Body of pancreas (tissue), 4 donors: ENCODE data around the gene NLRP1. TPM values are rescaled to one million over a fixed set of nuclear protein-coding genes. Genes with fewer than 3 reads are reported as not detected.

Source experiments
- ATAC-seq: fragments of 150-250 bp; one replicate; pipeline ENCODE4 v1.9.1; 2016
- DNase-seq, 4 donors: peaks; one replicate each; pipeline ENCODE4 v3.0.0-alpha.2; 2019
- H3K27ac ChIP-seq, 4 donors: fragments of 200-600 bp; sonication (generic); 1 replicate in 3 of 4; 2 replicates in 1 of 4; pipeline versions ENCODE4 v1.5.1 to v1.6.1; 2016 to 2019; ENCODE audit warnings: mild to moderate bottlenecking in 1 of 4, mixed read lengths in 1 of 4, moderate library complexity in 1 of 4
- H3K27me3 ChIP-seq, 2 donors: fragments of 200-600 bp; sonication (generic); one replicate each; pipeline ENCODE4 v1.6.0; 2016; ENCODE audit warnings: mild to moderate bottlenecking in 1 of 2
- H3K36me3 ChIP-seq, 2 donors: fragments of 200-600 bp; sonication (generic); replicated peaks in 1 of 2; 2 replicates each; pipeline ENCODE4 v1.5.1; 2016; ENCODE audit warnings: low read depth in 2 of 2; ENCODE audit not compliant: insufficient read depth in 1 of 2
- H3K4me1 ChIP-seq: fragments of 200-600 bp; sonication (generic); one replicate; pipeline ENCODE4 v1.6.0; 2016
- H3K4me3 ChIP-seq, 2 donors: fragments of 200-600 bp; sonication (generic); 1 replicate in 1 of 2; 2 replicates in 1 of 2; pipeline ENCODE4 v1.5.1; 2016 to 2019
- H3K9me3 ChIP-seq, 3 donors: fragments of 200-600 bp; sonication (generic); 1 replicate in 2 of 3; 2 replicates in 1 of 3; pipeline ENCODE4 v1.5.1; 2016
- CTCF ChIP-seq, 7 experiments: fragments of 450-650 bp in 4 of 7; fragments of 200-600 bp in 3 of 7; sonication (generic) in 3 of 7; IDR thresholded peaks; one replicate each; pipeline ENCODE4 v1.5.1; 2016 to 2019; ENCODE audit warnings: antibody characterized with exemption in 7 of 7
- POLR2A ChIP-seq, 3 donors: fragments of 450-650 bp; IDR thresholded peaks; one replicate each; pipeline ENCODE4 v1.6.1; 2016; ENCODE audit warnings: antibody characterized with exemption in 3 of 3, mild to moderate bottlenecking in 2 of 3
- WGBS, 2 donors: methylation state at CpG; one replicate each; pipeline ENCODE4 v1.1.5; 2017; 5-methylcytosine and 5-hydroxymethylcytosine counted together
- intact Hi-C: fragments of 100-400 bp; cut with DNase I; formaldehyde crosslinking; loops from one replicate; pipeline ENCODE4 v1.15.1; 2023
- total RNA-seq, 2 donors: library from RNA; depleted of rRNA; stranded (reverse); fragments of >200 nt; gene quantifications; one replicate each; pipeline ENCODE4 v1.1.0, GENCODE V29; 2016

NLRP1 gene
- total RNA-seq, 2 donors from 2014 or later = 8.9 to 14.3 TPM

DNA sequence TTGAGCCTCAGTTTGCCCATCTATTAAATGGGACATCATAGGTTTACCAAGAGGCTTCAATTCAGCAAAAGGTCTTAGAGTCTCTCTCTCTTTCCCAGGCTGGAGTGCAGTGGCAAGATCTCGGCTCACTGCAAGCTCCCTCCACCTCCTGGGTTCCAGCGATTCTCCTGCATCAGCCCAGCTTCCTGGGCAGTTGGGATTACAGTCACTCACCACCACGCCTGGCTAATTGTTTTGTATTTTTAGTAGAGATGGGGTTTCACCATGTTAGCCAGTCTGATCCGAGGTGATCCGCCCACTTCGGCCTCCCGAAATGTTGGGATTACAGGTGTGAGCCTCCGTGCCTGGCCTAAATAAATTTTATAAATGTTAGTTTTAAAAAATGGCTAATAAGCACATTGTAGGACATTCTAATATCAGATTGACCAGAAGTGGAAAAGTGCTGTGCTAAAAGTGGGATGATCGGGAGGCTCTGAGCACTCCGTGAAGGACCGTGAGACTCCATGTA is 1.0 kb upstream of the NLRP1 start:
- H3K4me3 ChIP-seq = no peak overlapping the region
- 58 to 63% methylated on average over 10 to 11 of the region's 11 CpGs for WGBS, 2 donors
- H3K4me1 ChIP-seq = no peaks in the 10 kb centered on the region
- intact Hi-C loops = no loop called here
- H3K27me3 ChIP-seq = no peaks in the 10 kb centered on the region
- H3K36me3 ChIP-seq = no peaks in the 10 kb centered on the region
- ATAC-seq = no peak
- no peak for TF ChIP-seq CTCF (IDR thresholded peaks at IDR 0.05)
- peak overlapping the region in 1 of 4 donors; percentile 59 for H3K27ac ChIP-seq
- no peaks in the 10 kb centered on the region for H3K9me3 ChIP-seq
- no peak for DNase-seq

GRCh38 chr17:5583426-5584382 is 605 bp downstream of the NLRP1 start:
- TF ChIP-seq CTCF (IDR thresholded peaks at IDR 0.05) (no peak), POLR2A (IDR thresholded peaks at IDR 0.05) (no peak)
- 62 to 67% methylated on average over 13 to 21 of the region's 21 CpGs for WGBS, 2 donors

GRCh38 chr17:5582209-5583185 is 1.8 kb downstream of the NLRP1 start:
- DNase-seq (no peak), ATAC-seq (no peak)
- intact Hi-C loops = no loop called here
- Histone ChIP-seq H3K36me3 (no peaks in the 10 kb centered on the region), H3K4me1 (no peaks in the 10 kb centered on the region), H3K9me3 (no peaks in the 10 kb centered on the region), H3K27me3 (no peaks in the 10 kb centered on the region), H3K27ac (no peak overlapping the region), H3K4me3 (no peak overlapping the region)
- 47 to 72% methylated on average over 8 to 9 of the region's 11 CpGs for WGBS, 2 donors
- TF ChIP-seq POLR2A (IDR thresholded peaks at IDR 0.05) (no peak), CTCF (IDR thresholded peaks at IDR 0.05) (no peak)

More at GRCh38 chr17:5583426-5584382, 605 bp downstream of the NLRP1 start:
- intact Hi-C loops = no loop called here
- Histone ChIP-seq H3K27ac (peak overlapping the region in 2 of 4 donors; percentile 59 to 65), H3K4me1 (no peaks in the 10 kb centered on the region), H3K9me3 (no peaks in the 10 kb centered on the region), H3K36me3 (no peaks in the 10 kb centered on the region), H3K27me3 (no peaks in the 10 kb centered on the region), H3K4me3 (peak overlapping the region in 1 of 2 donors; percentile 1)
- ATAC-seq = no peak
- DNase-seq = peak in 1 of 4 donors; percentile 9

DNA sequence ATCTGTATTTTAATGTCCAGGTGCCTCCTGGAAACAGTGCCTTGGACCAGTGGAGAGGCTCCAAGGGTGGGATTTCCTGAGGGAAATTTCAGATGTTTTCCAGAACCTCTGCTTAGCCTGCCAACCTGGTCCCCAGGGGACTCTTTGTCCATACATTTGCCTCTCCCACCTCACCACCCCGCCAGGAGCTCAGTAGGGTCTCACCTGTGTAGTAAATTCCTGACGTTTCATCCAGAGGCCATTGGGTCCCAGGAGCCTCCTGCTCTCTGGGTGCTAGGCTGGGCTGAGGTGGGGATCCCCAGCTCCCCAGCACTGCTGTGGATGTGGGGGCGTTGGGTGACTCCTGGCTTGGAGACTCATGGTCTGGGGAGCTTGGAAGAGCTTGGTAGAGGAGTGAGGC is 2.7 kb downstream of the NLRP1 start:
- TF ChIP-seq POLR2A (IDR thresholded peaks at IDR 0.05) = no peak
- TF ChIP-seq CTCF (IDR thresholded peaks at IDR 0.05) = no peak
- ATAC-seq (no peak), DNase-seq (no peak)
- Histone ChIP-seq H3K4me1 (no peaks in the 10 kb centered on the region), H3K36me3 (no peaks in the 10 kb centered on the region), H3K9me3 (no peaks in the 10 kb centered on the region), H3K27ac (no peak overlapping the region), H3K4me3 (no peak overlapping the region), H3K27me3 (no peaks in the 10 kb centered on the region)
- 25 to 40% methylated on average over 2 to 3 of the region's 3 CpGs for WGBS, 2 donors
- intact Hi-C loops = no loop called here
